Measurements from ENCODE around the gene COL5A3.

- TF ChIP-seq, protein P1, sequence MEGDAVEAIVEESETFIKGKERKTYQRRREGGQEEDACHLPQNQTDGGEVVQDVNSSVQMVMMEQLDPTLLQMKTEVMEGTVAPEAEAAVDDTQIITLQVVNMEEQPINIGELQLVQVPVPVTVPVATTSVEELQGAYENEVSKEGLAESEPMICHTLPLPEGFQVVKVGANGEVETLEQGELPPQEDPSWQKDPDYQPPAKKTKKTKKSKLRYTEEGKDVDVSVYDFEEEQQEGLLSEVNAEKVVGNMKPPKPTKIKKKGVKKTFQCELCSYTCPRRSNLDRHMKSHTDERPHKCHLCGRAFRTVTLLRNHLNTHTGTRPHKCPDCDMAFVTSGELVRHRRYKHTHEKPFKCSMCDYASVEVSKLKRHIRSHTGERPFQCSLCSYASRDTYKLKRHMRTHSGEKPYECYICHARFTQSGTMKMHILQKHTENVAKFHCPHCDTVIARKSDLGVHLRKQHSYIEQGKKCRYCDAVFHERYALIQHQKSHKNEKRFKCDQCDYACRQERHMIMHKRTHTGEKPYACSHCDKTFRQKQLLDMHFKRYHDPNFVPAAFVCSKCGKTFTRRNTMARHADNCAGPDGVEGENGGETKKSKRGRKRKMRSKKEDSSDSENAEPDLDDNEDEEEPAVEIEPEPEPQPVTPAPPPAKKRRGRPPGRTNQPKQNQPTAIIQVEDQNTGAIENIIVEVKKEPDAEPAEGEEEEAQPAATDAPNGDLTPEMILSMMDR (IDR thresholded peaks at IDR 0.05), result no peak
- no peak for TF ChIP-seq POLR2A (IDR thresholded peaks at IDR 0.05)
Measured at GRCh38 chr19:9916719-9917118, 93.6 kb downstream of the COL5A3 start.

Measured in testis (tissue), 2 donors.